Measurements from ENCODE around the gene DCX. TPM values are rescaled to one million over a fixed set of nuclear protein-coding genes. Genes with fewer than 3 reads are reported as not detected.

DCX gene
- 1 to 10 TPM in 1 of 2 donors, under 1 TPM in 1; 0.66 to 1.1 TPM for total RNA-seq
- polyA plus RNA-seq (2013, experiment 1 of 2), result 40.5 TPM
- 35.1 TPM for polyA plus RNA-seq (2013, experiment 2 of 2)
- long read RNA-seq, experiment 1, result 0 reads
- long read RNA-seq, experiment 2, result 0 reads
- long read RNA-seq, experiment 3, partial matches to known transcripts, result 0 of 2 reads
- long read RNA-seq, experiment 3, other reads (novel, unspliced or antisense), result 1 of 2 reads
- long read RNA-seq, experiment 4, result 0 reads

GRCh38 chrX:111411983-111412382 lies at the start of gene DCX:
DCX (minus strand) TSS chrX:111412192; CDS start chrX:111410398, 1,794 bp downstream.
- 7% methylated on average over 2 of the region's 3 CpGs; no CpG with 5 or more reads in 1 of the 2 experiments for WGBS, 2 experiments (ENCODE audit: insufficient coverage in 1 of 2, insufficient read length in 1 of 2)
- H3K27ac Mint-ChIP-seq, result peak within 1 kb of the TSS; percentile 22
- H3K4me3 Mint-ChIP-seq, result peak within 1 kb of the TSS; percentile 14
- no peaks in the 10 kb centered on the region for H3K36me3 ChIP-seq (ENCODE audit: control insufficient read depth, insufficient read depth, low read length)
- no peaks in the 10 kb centered on the region for H3K9me3 ChIP-seq (ENCODE audit: control insufficient read depth, low read length)
- H3K27ac ChIP-seq (ENCODE audit: low read depth, low read length), result peak within 1 kb of the TSS; percentile 93
- no peaks in the 10 kb centered on the region for H3K27me3 Mint-ChIP-seq (ENCODE audit: insufficient read depth)
- no peak within 1 kb of the TSS for H3K4me3 ChIP-seq (ENCODE audit: low read length)
- peak; percentile 57 for DNase-seq
- peaks cover 24% of the 10 kb centered on the region for H3K4me1 Mint-ChIP-seq
- no peaks in the 10 kb centered on the region for H3K9me3 Mint-ChIP-seq
- TF ChIP-seq CTCF (conservative IDR thresholded peaks at IDR 0.05), result no peak
- no peak within 1 kb of the TSS for H3K9ac ChIP-seq (ENCODE audit: extremely low read depth, low read length, poor library complexity, severe bottlenecking)
- H3K27me3 ChIP-seq (ENCODE audit: control insufficient read depth, insufficient read depth, low read length, poor library complexity, severe bottlenecking), result no peaks in the 10 kb centered on the region
- H3K4me1 ChIP-seq (ENCODE audit: control insufficient read depth, insufficient read depth, low read length), result no peaks in the 10 kb centered on the region
- no peaks in the 10 kb centered on the region for H3K36me3 Mint-ChIP-seq (ENCODE audit: low read depth)

- Mint-ChIP-seq H3K36me3 (ENCODE audit: low read depth) (no peaks in the 10 kb centered on the region), H3K4me1 (peaks cover 5% of the 10 kb centered on the region), H3K9me3 (peaks cover 3% of the 10 kb centered on the region), H3K27ac (no peak overlapping the region), H3K4me3 (no peak overlapping the region), H3K27me3 (ENCODE audit: insufficient read depth) (no peaks in the 10 kb centered on the region)
- no peaks in the 10 kb centered on the region for H3K9me3 ChIP-seq (ENCODE audit: control insufficient read depth, low read length)
- no peak for TF ChIP-seq CTCF (conservative IDR thresholded peaks at IDR 0.05)
- no peaks in the 10 kb centered on the region for H3K36me3 ChIP-seq (ENCODE audit: control insufficient read depth, insufficient read depth, low read length)
- H3K4me3 ChIP-seq (ENCODE audit: low read length), result no peak overlapping the region
- DNase-seq, result no peak
- no peak overlapping the region for H3K9ac ChIP-seq (ENCODE audit: extremely low read depth, low read length, poor library complexity, severe bottlenecking)
- no peaks in the 10 kb centered on the region for H3K4me1 ChIP-seq (ENCODE audit: control insufficient read depth, insufficient read depth, low read length)
- no peaks in the 10 kb centered on the region for H3K27me3 ChIP-seq (ENCODE audit: control insufficient read depth, insufficient read depth, low read length, poor library complexity, severe bottlenecking)
- H3K27ac ChIP-seq (ENCODE audit: low read depth, low read length), result no peak overlapping the region
Observed at GRCh38 chrX:111460607-111461006, 48.6 kb upstream of the DCX start.

DNA sequence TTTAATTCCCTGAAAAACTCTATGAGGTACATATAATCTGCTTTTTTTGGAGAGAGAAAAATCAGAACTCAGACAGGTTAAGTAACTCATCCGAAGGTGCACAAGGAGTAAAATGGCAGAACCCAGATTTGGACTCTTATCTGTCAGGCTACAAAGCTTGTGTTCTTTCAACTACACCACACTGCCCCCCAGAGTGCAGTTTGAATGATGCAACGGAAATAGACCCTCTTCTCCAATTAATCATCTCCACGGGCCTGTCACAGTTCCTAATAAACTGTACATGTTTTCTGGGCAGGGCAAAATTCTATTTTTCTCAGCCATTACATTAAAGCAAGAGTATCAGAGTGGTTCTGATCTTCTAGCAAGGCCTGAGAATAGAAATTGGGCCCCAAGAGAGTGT lies 35.3 kb upstream of the DCX start:
- H3K27me3 ChIP-seq (ENCODE audit: control insufficient read depth, insufficient read depth, low read length, poor library complexity, severe bottlenecking), result no peaks in the 10 kb centered on the region
- H3K4me1 ChIP-seq (ENCODE audit: control insufficient read depth, insufficient read depth, low read length), result no peaks in the 10 kb centered on the region
- Mint-ChIP-seq H3K27me3 (ENCODE audit: insufficient read depth) (no peaks in the 10 kb centered on the region), H3K9me3 (no peaks in the 10 kb centered on the region), H3K4me1 (peaks cover 8% of the 10 kb centered on the region), H3K27ac (no peak overlapping the region), H3K36me3 (ENCODE audit: low read depth) (no peaks in the 10 kb centered on the region), H3K4me3 (no peak overlapping the region)
- no peak overlapping the region for H3K27ac ChIP-seq (ENCODE audit: low read depth, low read length)
- 49% methylated on average over 3 of the region's 3 CpGs; no CpG with 5 or more reads in 1 of the 2 experiments for WGBS, 2 experiments (ENCODE audit: insufficient coverage in 1 of 2, insufficient read length in 1 of 2)
- H3K9me3 ChIP-seq (ENCODE audit: control insufficient read depth, low read length), result no peaks in the 10 kb centered on the region
- DNase-seq, result peak; percentile 80
- no peak overlapping the region for H3K9ac ChIP-seq (ENCODE audit: extremely low read depth, low read length, poor library complexity, severe bottlenecking)
- H3K36me3 ChIP-seq (ENCODE audit: control insufficient read depth, insufficient read depth, low read length), result no peaks in the 10 kb centered on the region
- peak; percentile 82 for TF ChIP-seq CTCF (conservative IDR thresholded peaks at IDR 0.05)
- no peak overlapping the region for H3K4me3 ChIP-seq (ENCODE audit: low read length)

Data from endodermal cell (in vitro differentiated cells).